Stimulated activated CD4-positive, alpha-beta T cell treated with anti-CD3 and anti-CD28 coated beads, TNF-alpha, amount 100 ng/mL, for 4 hours (primary cell): ENCODE results near the gene CORO2A.
"Not testable (repeated sequence)": the region's sequence is repeated elsewhere in the genome, so short reads cannot be mapped to it uniquely, and the experiment has no call there.

Experiments
- DNase-seq, 3 experiments: peaks; one replicate each; pipeline ENCODE4 v3.0.0-alpha.2; 2020; ENCODE audit warnings: low read depth in 3 of 3

Gene CORO2A

DNA sequence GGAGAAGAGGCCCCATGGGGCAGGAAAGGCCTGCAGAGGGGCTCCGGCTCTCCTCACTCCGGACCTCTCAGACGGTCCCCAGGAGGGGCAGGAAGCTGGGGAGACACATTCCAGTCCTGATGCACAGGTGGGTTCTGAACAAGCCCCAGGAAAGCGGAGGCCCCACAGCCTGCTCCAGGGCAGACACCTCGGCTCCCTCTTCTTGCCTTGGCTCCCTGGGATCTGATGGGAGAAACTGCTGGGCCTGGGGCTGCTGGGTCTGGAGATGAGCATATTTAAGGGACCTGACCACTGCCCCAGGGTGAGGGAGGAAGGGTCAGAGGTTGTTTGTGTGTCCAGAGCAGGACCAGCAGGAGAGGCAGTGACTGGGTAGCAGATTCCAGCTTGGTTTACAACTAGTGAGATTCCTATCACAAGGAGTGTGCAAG lies 1.2 kb downstream of the CORO2A start:
- no peak for DNase-seq

DNA sequence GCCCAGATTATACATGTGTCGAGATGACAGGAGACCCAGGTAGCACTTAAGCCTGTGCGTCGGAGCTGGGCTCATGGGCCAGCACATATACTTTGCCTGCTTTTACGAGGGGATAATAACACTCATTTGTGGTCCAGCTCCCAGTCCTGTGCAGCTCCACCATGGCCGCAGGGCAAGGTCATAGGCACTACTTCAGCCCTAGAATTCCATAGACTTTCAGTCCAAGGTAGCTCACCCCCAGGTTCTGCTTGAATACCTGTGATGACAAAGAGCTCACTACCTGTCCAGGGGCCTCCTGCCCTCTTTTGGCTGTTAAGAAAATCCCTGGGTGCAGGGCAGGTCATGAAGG lies 1.7 kb downstream of the CORO2A start:
- DNase-seq = no peak

DNA sequence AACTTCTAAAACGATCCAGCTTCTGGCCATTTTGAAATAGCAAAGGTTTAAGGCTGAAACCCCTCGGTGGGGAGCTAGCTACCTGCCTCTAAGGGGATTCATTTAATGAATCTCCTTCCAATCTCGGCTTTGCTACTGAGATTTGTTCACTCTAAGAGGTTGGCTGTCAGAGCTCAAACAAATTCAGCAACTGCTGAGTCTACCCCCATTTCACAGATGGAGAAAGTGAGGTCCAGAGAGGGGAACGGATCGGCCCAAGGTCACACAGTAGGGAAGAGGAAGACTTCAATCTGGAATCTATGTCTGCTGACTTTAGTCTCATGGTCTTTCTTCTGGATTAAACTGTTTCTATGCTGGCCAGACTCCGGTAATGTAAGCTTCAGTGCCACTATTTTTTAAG lies 3.0 kb downstream of the CORO2A start:
- no peak for DNase-seq

DNA sequence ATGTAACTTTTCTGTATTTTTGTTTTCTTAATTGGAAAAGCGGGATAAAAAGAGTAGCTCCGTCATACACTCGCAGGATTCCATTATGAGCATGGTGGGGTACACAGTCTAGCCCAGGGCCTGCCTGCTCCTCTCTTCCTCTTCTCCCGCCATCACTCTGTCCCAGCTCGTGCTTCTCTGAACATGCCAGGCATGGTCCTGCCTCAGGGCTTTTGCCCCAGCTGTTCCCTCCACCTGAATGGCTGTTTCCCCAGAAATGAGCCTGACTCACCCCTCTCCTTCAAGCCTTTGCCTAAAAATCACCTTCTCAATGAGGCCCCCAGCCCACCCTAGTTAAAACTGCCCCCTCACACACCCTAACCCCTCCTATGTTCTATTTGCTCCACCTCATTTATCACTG lies 4.5 kb downstream of the CORO2A start:
- no peak for DNase-seq

DNA sequence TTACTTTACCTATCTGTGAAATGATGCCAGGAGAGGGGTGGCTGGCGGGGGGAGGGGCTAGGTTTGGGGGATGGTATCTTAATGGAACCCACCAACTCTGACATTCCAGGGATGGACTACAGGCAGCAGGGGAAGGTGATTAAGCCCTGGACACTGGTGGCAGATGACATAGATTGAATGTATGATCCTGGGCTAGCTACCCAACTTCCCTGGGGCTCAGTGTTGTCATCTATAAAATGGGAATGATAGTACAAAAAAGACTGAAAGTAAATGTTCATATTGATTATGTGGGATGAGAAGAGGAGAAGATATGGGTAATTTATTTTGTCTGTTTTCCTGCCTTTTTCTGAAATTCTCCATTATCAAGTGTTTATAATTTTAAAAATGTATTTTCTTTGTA lies 6.2 kb downstream of the CORO2A start:
- no peak for DNase-seq

DNA sequence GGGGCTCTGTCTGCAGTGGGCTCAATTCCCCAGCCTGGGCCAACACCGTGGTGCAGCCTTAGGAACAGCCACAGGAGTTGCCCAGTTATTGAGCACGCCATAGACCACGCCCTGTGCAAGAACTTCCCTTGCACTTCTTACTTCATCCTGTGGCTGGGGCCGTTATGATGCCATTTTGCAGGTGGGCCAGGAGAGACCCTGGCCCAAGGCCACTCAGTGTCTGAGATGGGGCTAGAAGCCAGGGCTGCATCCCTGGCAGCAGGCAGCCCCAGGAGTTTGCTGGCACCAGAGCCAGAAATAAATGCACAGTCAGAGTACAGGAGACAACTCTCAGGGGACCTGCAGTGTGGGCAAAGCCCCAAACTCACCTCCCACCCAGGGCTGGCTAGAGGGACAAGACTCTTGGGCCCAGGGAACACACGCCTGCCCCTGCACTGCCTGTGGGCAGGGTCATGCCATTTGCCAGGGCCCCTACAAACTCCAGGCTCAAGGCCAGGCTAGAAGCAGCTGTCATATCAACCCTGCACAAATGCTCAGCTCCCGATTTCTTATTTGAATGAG lies 6.7 kb downstream of the CORO2A start:
- no peak for DNase-seq

DNA sequence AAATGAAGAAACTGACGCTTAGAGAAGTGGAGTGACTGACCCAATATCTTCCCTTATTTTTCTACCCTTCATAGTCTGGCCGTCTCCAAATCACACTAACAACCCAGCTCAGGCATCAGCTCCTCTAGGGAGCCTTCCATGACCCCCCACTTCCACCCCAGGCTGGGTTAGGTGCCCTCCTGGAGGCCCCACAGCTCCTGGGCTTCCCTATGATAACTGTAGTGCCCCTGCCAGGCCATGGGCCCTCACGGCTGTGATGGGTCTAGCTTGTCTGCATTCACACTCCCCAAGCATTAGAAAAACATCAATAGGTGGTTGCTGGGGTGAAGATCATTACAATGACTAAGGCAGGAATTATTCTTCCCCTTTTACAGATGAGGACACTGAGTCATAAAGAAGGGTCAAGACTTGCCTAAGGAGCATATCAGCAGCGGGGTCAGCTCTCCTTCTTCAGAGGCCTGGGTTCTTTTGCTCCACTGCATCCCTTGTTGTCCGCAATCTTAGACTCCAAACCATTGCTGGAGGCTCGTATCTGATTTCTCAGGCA lies 7.3 kb downstream of the CORO2A start:
- DNase-seq = no peak

DNA sequence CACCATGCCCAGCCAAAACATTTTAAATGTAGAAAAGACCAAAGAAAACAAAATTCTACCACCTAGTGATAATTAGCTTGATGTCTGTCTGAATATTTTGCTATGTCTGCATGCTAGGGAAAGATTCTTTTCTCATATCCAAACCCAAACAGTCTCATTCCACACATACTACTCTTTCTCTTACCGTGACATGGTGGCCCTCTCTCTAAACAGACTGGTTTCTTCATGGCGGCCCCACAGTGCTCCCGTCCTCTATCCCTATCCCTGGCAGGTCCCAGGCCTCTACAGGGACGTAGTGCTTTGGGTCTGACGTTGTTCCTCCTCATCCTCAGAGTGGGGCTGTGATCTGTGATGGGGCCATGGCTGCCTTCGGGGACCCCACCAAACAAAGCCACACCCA lies 8.1 kb downstream of the CORO2A start:
- no peak for DNase-seq

DNA sequence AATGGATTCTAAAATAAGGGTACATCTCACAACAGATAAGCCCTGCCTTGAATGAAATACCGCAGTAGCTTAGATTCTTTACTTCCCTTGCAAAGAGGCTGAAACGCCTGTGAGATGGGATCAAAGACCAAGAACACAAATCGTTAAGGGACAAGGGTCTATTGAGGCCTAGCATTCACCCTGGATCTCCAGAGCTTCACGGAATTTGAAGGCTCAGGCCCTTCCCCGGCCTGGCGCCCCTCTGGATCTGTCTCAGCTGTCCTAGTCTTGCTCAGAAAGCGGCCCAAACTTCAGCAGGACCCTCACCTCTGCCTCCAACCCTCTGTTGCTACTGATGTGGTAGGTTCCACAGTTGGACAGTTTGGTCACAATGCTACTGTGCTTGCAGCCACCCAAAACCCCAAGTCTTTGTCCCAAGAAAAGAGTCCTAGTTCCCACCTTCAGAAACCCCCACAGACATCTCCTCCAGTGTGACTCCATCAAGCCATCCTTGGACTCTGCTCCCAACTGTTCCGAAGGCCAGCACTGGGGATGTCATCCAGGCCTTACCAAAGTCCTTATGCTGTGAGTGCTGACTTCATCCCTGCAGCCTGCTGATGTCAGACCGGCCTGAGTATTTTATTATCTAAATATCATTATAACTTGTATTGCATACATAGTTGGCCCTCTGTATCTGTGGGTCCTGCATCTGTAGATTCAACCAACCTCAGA lies 9.4 kb downstream of the CORO2A start:
- DNase-seq = no peak

DNA sequence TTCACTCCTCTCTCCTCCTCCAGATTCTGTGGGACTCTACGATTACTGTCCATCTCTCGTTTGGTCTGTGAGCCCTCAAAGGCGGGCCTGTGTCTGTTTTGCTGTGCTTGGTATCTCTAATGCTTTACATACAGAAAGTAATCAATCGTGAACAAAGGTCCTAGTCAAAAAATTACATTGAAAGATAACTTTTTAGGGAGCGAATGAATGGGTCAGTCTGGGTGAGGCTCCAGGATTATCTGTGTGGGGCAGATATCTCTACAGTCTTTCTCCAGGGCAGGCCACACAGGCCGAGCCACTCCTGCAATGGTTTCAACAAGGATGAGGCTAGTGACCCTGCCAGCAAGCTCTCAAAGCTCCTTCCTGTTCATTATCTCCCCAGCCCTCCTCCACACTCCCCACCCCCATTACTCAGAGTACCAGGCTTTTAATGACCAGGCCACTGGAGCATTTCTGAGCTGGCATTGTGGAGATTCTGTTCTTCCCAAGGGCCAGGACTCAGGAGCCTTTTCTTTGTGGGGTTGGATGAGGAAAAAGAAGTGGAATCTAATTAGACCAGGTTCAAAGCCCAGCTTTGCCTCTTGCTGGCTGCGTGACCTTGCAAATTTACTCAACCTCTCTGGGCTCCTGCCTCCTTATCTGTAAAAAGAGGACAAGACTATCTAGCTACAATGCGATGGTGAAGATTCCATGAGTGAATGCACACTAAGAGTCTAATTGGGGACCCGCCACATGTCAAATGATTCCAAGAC lies 10.2 kb downstream of the CORO2A start:
- no peak for DNase-seq

DNA sequence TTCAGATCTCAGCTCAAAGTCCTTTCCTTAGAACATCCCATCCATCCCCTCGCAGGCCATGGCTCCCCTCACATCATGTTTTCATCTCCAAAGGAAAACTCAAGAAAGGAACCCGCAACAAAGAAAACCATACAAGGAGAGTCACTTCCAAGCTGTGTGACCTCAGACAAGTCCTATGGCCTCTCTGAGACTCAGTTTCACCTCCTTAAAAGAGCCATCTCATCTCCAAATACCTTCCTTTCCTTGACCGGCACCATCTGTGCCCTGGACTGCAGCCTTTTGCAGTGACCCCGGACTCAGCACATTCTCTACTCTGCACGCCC lies 10.7 kb downstream of the CORO2A start:
- DNase-seq = no peak

DNA sequence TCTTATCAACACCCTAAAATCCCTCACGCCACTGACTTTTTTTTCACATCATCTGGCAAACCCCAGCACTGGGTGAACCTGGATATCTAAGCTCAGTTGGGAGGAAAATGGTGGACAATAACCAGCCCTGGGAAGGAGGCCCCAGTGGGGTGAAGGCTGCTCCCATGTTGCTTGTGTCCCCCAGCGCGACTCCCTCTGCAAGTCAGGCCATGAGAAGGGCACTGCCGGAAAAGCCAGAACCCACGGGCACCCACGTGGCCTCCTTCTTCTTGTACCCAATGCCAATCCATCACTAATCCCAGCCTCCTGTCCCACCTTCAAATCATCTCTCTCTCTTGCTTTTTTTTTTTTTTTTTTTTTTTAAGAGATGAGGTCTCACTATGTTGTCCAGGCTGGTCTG lies 11.4 kb downstream of the CORO2A start:
- DNase-seq = no peak

DNA sequence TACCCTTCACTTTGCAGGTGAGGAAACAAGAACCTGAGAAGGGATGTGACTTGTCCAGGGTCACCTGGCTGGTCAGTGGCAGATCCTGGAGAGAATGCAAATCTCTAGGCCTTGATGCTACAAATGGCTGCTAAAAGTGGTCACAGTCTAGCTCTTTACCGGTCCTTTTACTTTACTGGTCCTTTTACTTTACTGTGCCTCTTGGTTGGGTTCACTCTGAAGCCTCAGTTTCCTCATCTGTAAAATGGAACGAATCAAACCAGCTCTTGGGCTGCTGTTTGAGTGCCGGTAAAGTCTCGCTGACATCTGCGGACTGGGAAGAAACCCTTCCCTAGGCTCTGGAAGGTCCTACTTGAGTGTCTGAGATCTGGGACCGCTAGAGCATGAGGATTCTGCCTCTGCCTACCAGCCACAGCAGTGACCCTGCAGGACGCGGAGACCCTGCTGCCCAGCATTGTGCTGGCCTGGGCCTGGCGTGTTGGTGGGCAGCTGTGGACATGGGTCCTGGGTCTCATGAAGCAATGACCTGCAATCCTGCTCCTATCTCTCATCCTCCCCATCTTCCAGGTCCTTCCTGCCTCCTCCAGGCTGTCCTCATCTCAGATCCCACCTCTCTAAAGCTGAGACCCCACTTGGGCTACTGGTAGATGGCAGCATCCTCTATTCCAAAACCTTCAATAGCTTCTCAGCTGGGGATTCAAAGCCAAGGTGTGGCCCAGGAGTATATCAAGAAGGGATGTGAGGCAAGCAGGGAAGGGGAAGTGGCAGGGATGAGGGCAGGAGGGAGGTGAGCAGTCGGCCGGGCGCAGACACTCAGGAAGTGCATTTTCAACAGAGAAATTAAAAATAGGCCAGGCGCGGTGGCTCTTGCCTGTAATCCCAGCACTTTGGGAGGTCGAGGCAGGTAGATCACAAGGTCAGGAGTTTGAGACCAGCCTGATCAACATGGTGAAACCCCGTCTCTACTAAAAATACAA lies 13.3 kb downstream of the CORO2A start:
- no peak for DNase-seq

DNA sequence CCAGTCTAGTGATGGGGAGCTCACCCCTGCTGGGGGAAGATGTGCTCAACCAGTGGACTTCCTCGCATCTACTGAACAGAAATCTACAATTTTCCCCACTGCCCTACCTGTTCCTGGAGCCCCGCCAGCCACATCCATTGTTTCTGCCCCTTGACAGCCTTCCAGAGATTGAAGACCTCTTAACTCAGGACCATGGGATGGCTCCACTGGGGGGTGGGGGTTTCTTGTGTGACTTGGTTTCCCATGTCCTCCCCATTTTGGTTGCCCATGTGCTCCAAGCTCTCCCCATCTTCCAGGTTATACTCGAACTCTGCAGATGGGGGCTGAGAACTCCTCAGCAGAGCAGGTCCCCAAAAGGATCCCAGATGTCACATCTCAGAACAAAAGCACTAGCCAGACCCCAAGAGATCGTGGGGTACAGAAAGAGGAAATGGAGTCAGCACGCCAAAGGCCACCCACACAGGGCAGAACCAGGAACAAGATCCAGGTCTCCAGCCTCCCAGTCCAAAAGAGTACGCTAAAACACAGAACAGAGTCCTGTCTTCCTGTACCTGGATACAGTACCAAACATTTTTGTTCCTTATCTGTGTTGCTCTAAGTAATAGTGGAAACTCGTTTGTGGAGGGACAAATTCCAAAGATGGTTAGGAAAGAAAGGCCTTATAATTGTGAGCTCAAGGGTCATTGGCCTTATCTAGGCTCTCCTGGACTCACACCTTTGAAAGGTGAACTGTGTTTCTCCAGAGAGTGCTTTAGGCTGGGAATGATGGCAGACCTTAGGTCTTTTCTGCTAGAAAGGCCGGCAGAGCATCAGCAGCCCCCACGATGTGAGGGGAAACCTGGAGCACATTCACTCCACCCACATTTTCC lies 15.8 kb downstream of the CORO2A start:
- no peak for DNase-seq

DNA sequence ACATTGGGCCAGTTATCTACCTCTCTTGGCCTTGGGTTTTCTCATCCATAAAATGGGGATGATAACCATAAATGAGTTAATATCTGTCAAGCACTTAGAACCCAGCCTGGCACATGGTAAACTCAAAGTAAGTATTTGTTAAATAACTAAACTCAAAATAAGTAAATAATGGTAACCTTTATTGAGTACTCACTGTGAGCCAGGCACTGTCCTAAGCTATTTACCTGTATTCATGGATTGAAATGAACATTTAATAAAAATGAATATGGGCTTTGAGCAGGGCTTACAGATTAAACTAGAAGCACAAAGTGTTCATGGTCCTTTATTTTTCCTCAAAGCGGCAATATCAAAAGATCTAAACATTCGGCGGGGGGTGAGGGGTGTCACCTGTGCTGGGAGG lies 16.7 kb downstream of the CORO2A start:
- no peak for DNase-seq

DNA sequence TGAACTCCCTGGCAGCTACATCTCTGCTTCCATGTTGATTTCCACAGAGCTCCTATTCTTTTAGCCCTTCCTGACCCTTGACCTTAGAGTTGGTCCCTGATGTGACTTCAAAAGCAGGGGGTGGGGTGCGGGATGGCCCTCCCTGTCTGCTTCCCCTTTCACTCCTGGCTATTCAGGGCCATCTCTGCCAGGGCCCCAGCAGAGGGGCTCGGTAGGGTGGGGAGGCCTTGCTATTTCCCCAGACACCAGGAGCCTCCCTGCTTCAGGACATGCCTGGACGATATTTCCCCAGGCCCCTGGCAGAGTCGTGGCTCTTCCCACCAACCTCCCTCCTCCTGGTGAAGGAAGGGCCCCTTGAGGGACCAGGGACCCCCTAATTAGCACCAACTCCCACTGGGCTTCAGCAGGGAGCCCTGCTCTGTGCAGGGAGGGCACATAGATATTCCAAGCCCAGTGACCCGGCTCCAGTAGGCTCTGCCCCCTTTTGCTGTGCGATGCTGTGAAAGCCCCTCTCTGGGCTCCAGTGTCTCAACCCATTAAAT lies 17.3 kb downstream of the CORO2A start:
- no peak for DNase-seq

DNA sequence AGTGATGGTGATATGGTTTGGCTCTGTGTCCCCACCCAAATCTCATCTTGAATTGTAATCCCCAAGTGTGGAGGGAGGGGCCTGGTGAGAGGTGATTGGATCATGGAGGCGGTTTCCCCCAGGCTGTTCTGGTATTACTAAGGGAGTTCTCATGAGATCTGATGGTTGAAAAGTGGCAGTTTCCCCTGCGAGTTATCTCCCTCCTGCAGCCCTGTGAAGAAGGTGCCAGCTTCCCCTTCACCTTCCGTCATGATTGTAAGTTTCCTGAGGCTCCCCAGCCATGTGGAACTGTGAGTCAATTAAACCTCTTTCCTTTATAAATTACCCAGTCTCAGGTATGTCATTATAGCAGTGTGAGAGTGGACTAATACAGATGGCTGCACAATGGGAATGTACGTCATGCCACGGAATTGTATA lies 17.9 kb downstream of the CORO2A start:
- DNase-seq = not testable (repeated sequence)

DNA sequence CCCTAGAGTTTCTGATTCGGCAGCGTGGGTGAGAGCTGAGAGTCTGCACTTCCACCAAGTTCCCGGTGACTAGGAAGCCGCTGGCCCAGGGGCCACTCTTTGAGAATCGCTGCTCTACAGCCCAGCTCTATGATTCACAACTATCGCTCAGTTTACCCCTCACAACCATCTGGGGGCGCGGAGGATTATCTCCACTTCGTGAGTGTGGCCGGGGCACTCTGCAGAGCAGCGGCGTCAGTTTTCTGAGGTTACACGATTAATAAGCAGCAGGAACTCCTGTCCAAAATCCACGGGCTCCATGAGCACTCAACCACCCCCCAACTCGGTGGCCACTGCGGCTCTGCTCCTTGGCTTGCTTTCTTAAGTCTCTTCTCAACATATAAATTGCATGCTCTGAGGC lies 19.3 kb downstream of the CORO2A start:
- no peak for DNase-seq

DNA sequence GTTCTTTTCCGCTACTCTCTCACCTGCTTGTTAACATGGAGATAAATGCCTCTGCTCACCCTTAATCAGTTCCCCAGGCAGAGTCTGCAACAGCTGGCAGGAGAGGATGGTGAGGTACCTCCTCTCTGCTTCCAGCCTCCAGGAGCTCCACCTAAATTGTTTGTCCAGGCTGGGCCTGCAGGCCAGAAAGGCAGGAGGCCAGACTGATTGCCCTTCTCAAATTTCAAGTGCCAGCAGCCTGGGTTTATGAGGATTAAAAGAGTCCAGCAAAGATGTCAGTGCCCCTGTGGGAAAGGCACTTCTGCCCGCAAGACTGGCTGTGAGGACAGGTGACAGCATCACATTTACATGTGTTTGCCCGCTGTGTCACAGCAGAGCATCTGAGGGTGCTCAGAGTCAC lies 19.8 kb downstream of the CORO2A start:
- no peak for DNase-seq

DNA sequence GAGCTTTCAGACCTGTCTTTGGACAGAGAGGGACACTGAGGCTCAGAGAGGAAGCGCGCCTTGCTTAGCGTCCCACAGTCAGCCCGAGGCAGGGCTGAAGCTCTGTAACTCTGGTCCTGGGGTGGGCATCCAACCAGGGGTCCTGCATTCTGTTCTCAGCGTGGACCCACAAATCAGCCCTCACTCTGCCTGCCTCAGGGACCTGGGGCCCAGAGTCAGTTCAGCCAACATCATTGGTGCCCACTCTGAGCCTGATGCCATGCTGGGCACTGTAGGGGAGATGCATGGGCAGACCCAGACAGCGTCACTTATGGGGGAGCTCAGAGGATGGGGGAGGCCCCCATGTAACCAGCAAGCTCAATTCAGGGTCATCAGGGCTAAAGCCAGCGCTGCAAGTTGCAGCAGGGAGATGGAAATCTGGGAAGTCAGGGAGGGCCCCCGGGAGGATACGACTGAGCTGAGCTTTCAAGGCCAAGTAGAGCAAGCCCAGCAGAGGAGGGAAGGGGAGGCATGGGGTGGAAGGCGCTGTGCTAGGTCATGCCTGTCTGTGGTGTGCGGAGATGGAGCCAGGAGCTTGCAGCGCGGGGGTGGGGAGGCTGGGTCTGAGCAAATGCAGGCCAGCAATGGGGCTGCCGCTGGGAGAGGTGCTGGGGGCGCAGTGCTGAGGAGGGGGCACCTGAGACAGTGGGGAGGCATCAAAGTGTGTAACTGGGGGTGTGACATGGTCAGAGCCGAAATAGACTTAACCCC lies 21.1 kb downstream of the CORO2A start:
- DNase-seq = no peak
